Measurements from ENCODE around the gene EID2B. TPM values are rescaled to one million over a fixed set of nuclear protein-coding genes. Genes with fewer than 3 reads are reported as not detected.

The EID2B gene
- total and polyA plus RNA-seq, 2 donors from 2014 or later, result 3.3 to 4.6 TPM

GRCh38 chr19:39483141-39483540 is 49.5 kb downstream of the EID2B start:
- Histone ChIP-seq H3K9ac (ENCODE audit: low read length in 3 of 3) (no peak overlapping the region), H3K4me3 (ENCODE audit: low read length in 3 of 3) (no peak overlapping the region), H3K27ac (ENCODE audit: low read depth in 2 of 2, low read length in 2 of 2) (no peak overlapping the region), H3K36me3 (ENCODE audit: control insufficient read depth in 2 of 3, insufficient read depth in 3 of 3, low read length in 3 of 3) (peaks cover 0 to 24% (median 13%) of the 10 kb centered on the region in 3 donors), H3K9me3 (ENCODE audit: control insufficient read depth in 2 of 3, insufficient read depth in 1 of 3, low read length in 3 of 3) (no peaks in the 10 kb centered on the region), H3K4me1 (ENCODE audit: control insufficient read depth in 2 of 3, insufficient read depth in 2 of 3, low read depth in 1 of 3, low read length in 3 of 3) (peaks cover 0 to 14% (median 0%) of the 10 kb centered on the region in 3 donors), H3K27me3 (ENCODE audit: control insufficient read depth, insufficient read depth, low read length) (no peaks in the 10 kb centered on the region)
- DNase-seq, result no peak
- TF ChIP-seq CTCF (IDR thresholded peaks at IDR 0.05; ENCODE audit: borderline replicate concordance, extremely low read depth, insufficient read depth), result no peak
- no peak for FAIRE-seq
- intact Hi-C loops (cut with DNase I), result no loop called here

- Histone ChIP-seq H3K36me3 (ENCODE audit: control insufficient read depth in 2 of 3, insufficient read depth in 3 of 3, low read length in 3 of 3) (peaks cover 0 to 17% (median 10%) of the 10 kb centered on the region in 3 donors), H3K9ac (ENCODE audit: low read length in 3 of 3) (peak overlapping the region; percentile 83 to 97 (median 94)), H3K27ac (ENCODE audit: low read depth in 2 of 2, low read length in 2 of 2) (no peak overlapping the region), H3K27me3 (ENCODE audit: control insufficient read depth, insufficient read depth, low read length) (no peaks in the 10 kb centered on the region), H3K4me1 (ENCODE audit: control insufficient read depth in 2 of 3, insufficient read depth in 2 of 3, low read depth in 1 of 3, low read length in 3 of 3) (peaks cover 0 to 14% (median 0%) of the 10 kb centered on the region in 3 donors), H3K4me3 (ENCODE audit: low read length in 3 of 3) (peak overlapping the region; percentile 89 to 99 (median 98)), H3K9me3 (ENCODE audit: control insufficient read depth in 2 of 3, insufficient read depth in 1 of 3, low read length in 3 of 3) (no peaks in the 10 kb centered on the region)
- TF ChIP-seq CTCF (IDR thresholded peaks at IDR 0.05; ENCODE audit: borderline replicate concordance, extremely low read depth, insufficient read depth), result no peak
- intact Hi-C loops (cut with DNase I), result no loop called here
- DNase-seq, result no peak
- no peak for FAIRE-seq
Measured at GRCh38 chr19:39481676-39482075, 51.0 kb downstream of the EID2B start.

- Histone ChIP-seq H3K4me3 (ENCODE audit: low read length in 3 of 3) (peak overlapping the region; percentile 89 to 99 (median 98)), H3K4me1 (ENCODE audit: control insufficient read depth in 2 of 3, insufficient read depth in 2 of 3, low read depth in 1 of 3, low read length in 3 of 3) (peaks cover 0 to 14% (median 0%) of the 10 kb centered on the region in 3 donors), H3K27ac (ENCODE audit: low read depth in 2 of 2, low read length in 2 of 2) (peak overlapping the region; percentile 69 to 80), H3K9ac (ENCODE audit: low read length in 3 of 3) (peak overlapping the region; percentile 83 to 97 (median 94)), H3K27me3 (ENCODE audit: control insufficient read depth, insufficient read depth, low read length) (no peaks in the 10 kb centered on the region), H3K9me3 (ENCODE audit: control insufficient read depth in 2 of 3, insufficient read depth in 1 of 3, low read length in 3 of 3) (no peaks in the 10 kb centered on the region), H3K36me3 (ENCODE audit: control insufficient read depth in 2 of 3, insufficient read depth in 3 of 3, low read length in 3 of 3) (peaks cover 0 to 16% (median 12%) of the 10 kb centered on the region in 3 donors)
- intact Hi-C loops (cut with DNase I), result no loop called here
- DNase-seq, result no peak
- FAIRE-seq, result no peak
- no peak for TF ChIP-seq CTCF (IDR thresholded peaks at IDR 0.05; ENCODE audit: borderline replicate concordance, extremely low read depth, insufficient read depth)
Measured at GRCh38 chr19:39481229-39481545, 51.5 kb downstream of the EID2B start.

Other genes starting within 250 kb of the EID2B start
- gene IFNL1, start 236.4 kb downstream of the EID2B start, total RNA-seq, result not detected
- not detected for gene IFNL1, start 236.4 kb downstream of the EID2B start, polyA plus RNA-seq (ENCODE audit: insufficient read depth, low read depth, low replicate concordance)
- 1.2 TPM for gene LRFN1, start 212.0 kb downstream of the EID2B start, total RNA-seq
- 0.80 TPM for gene LRFN1, start 212.0 kb downstream of the EID2B start, polyA plus RNA-seq (ENCODE audit: insufficient read depth, low read depth, low replicate concordance)
- gene GMFG, start 196.8 kb downstream of the EID2B start, total RNA-seq, result 60.7 TPM
- gene GMFG, start 196.8 kb downstream of the EID2B start, polyA plus RNA-seq (ENCODE audit: insufficient read depth, low read depth, low replicate concordance), result 52.4 TPM
- 100 TPM for gene SAMD4B, start 190.4 kb downstream of the EID2B start, total RNA-seq
- gene SAMD4B, start 190.4 kb downstream of the EID2B start, polyA plus RNA-seq (ENCODE audit: insufficient read depth, low read depth, low replicate concordance), result 92.9 TPM
- gene PAF1, start 141.7 kb downstream of the EID2B start, total RNA-seq, result 37.1 TPM
- 54.0 TPM for gene PAF1, start 141.7 kb downstream of the EID2B start, polyA plus RNA-seq (ENCODE audit: insufficient read depth, low read depth, low replicate concordance)
- gene MED29, start 141.5 kb downstream of the EID2B start, total RNA-seq, result 50.4 TPM
- gene MED29, start 141.5 kb downstream of the EID2B start, polyA plus RNA-seq (ENCODE audit: insufficient read depth, low read depth, low replicate concordance), result 32.4 TPM
- 132 TPM for gene ZFP36, start 126.0 kb downstream of the EID2B start, total RNA-seq
- gene ZFP36, start 126.0 kb downstream of the EID2B start, polyA plus RNA-seq (ENCODE audit: insufficient read depth, low read depth, low replicate concordance), result 87.9 TPM
- 29.7 TPM for gene PLEKHG2, start 120.2 kb downstream of the EID2B start, total RNA-seq
- gene PLEKHG2, start 120.2 kb downstream of the EID2B start, polyA plus RNA-seq (ENCODE audit: insufficient read depth, low read depth, low replicate concordance), result 8.5 TPM
- 1,461 TPM for gene RPS16, start 96.9 kb downstream of the EID2B start, total RNA-seq
- 1,965 TPM for gene RPS16, start 96.9 kb downstream of the EID2B start, polyA plus RNA-seq (ENCODE audit: insufficient read depth, low read depth, low replicate concordance)
- gene SUPT5H, start 87.3 kb downstream of the EID2B start, total RNA-seq, result 123 TPM
- gene SUPT5H, start 87.3 kb downstream of the EID2B start, polyA plus RNA-seq (ENCODE audit: insufficient read depth, low read depth, low replicate concordance), result 106 TPM
- gene TIMM50, start 52.0 kb downstream of the EID2B start, total RNA-seq, result 52.4 TPM
- gene TIMM50, start 52.0 kb downstream of the EID2B start, polyA plus RNA-seq (ENCODE audit: insufficient read depth, low read depth, low replicate concordance), result 74.4 TPM
- gene DLL3, start 33.9 kb downstream of the EID2B start, total RNA-seq, result 0.13 TPM
- 0.17 TPM for gene DLL3, start 33.9 kb downstream of the EID2B start, polyA plus RNA-seq (ENCODE audit: insufficient read depth, low read depth, low replicate concordance)
- gene SELENOV, start 17.7 kb downstream of the EID2B start, total RNA-seq, result not detected
- gene SELENOV, start 17.7 kb downstream of the EID2B start, polyA plus RNA-seq (ENCODE audit: insufficient read depth, low read depth, low replicate concordance), result not detected
- gene EID2, start 7.3 kb upstream of the EID2B start, total RNA-seq, result 12.0 TPM
- gene EID2, start 7.3 kb upstream of the EID2B start, polyA plus RNA-seq (ENCODE audit: insufficient read depth, low read depth, low replicate concordance), result 17.0 TPM
- not detected for gene LGALS13, start 69.7 kb upstream of the EID2B start, total RNA-seq
- gene LGALS13, start 69.7 kb upstream of the EID2B start, polyA plus RNA-seq (ENCODE audit: insufficient read depth, low read depth, low replicate concordance), result not detected
- gene LGALS16, start 123.1 kb upstream of the EID2B start, total RNA-seq, result not detected
- gene LGALS16, start 123.1 kb upstream of the EID2B start, polyA plus RNA-seq (ENCODE audit: insufficient read depth, low read depth, low replicate concordance), result not detected
- not detected for gene LGALS14, start 171.6 kb upstream of the EID2B start, total RNA-seq
- gene LGALS14, start 171.6 kb upstream of the EID2B start, polyA plus RNA-seq (ENCODE audit: insufficient read depth, low read depth, low replicate concordance), result not detected
- not detected for gene CLC, start 205.2 kb upstream of the EID2B start, total RNA-seq
- not detected for gene CLC, start 205.2 kb upstream of the EID2B start, polyA plus RNA-seq (ENCODE audit: insufficient read depth, low read depth, low replicate concordance)
- not detected for gene LEUTX, start 246.0 kb upstream of the EID2B start, total RNA-seq
- gene LEUTX, start 246.0 kb upstream of the EID2B start, polyA plus RNA-seq (ENCODE audit: insufficient read depth, low read depth, low replicate concordance), result not detected

All from kidney (tissue), 14 donors.